A549 (cell line): ENCODE measurements around the gene IL3. TPM values are rescaled to one million over a fixed set of nuclear protein-coding genes. Genes with fewer than 3 reads are reported as not detected.

Experiments
- ATAC-seq, 2 experiments: fragments of 200-7000 bp in 1 of 2; fragments of >200 bp in 1 of 2; cut with Nextera tagmentation in 1 of 2; cut with Tn5 transposase in 1 of 2; 3 replicates each; pipeline versions ENCODE4 v1.8.0 to v1.9.1; 2018 to 2020; ENCODE audit warnings: mild to moderate bottlenecking in 1 of 2, moderate library complexity in 1 of 2
- CTCF ChIA-PET: fragments of 300-600 bp; sonication (Branson Sonifier 250); formaldehyde crosslinking; extraction: SDS; loops from one replicate; lab custom pipeline; 2021; ENCODE audit warnings: antibody characterized with exemption, inconsistent platforms; lab: Yijun Ruan, JAX
- POLR2A ChIA-PET: fragments of 350-600 bp; formaldehyde crosslinking; extraction: SDS; loops from one replicate; lab custom pipeline; 2021; ENCODE audit warnings: antibody characterized with exemption, inconsistent platforms; lab: Yijun Ruan, JAX
- DNase-seq, 2 experiments: peaks; one replicate each; pipeline versions ENCODE4 v3.0.0 to v3.0.0-alpha.2; 2011 to 2016; ENCODE audit warnings: low read depth in 1 of 2, low spot score in 1 of 2
- FAIRE-seq: peaks from 2 replicates; lab custom pipeline; 2011; peaks lifted over from hg19 to GRCh38; lab: Jason Lieb, UNC
- H3K27ac ChIP-seq, 2 experiments: fragments of >200 bp; sonication (Bioruptor Twin); formaldehyde crosslinking; 3 replicates each; pipeline ENCODE4 v1.5.1; 2016 to 2017
- H3K4me1 ChIP-seq: fragments of >200 bp; sonication (Bioruptor Twin); formaldehyde crosslinking; 3 replicates; pipeline ENCODE4 v1.6.1; 2016
- H3K4me2 ChIP-seq: fragments of >200 bp; sonication (Bioruptor Twin); formaldehyde crosslinking; 3 replicates; pipeline ENCODE4 v1.6.1; 2016
- H3K4me3 ChIP-seq: fragments of >200 bp; sonication (Bioruptor Twin); formaldehyde crosslinking; 3 replicates; pipeline ENCODE4 v1.5.1; 2016
- H3K9me3 ChIP-seq: fragments of >200 bp; sonication (Bioruptor Twin); formaldehyde crosslinking; 3 replicates; pipeline ENCODE4 v1.6.1; 2016
- CBX2 ChIP-seq: fragments of 200-600 bp; sonication (generic); IDR thresholded peaks from 2 replicates; pipeline ENCODE4 v1.6.1; 2016; ENCODE audit warnings: low read depth, mild to moderate bottlenecking, borderline replicate concordance
- CEBPB ChIP-seq, 2 experiments: fragments of >200 bp in 1 of 2; sonication (Bioruptor Twin) in 1 of 2; formaldehyde crosslinking in 1 of 2; IDR thresholded peaks; 2 replicates each; pipeline ENCODE4 v1.6.1; 2012 to 2016
- CHD4 ChIP-seq: fragments of 200-600 bp; sonication (generic); IDR thresholded peaks from 2 replicates; pipeline ENCODE4 v1.6.1; 2016; ENCODE audit warnings: antibody characterized with exemption, mild to moderate bottlenecking, borderline replicate concordance
- EHF ChIP-seq: fragments of 250-450 bp; sonication (Bioruptor Pico); IDR thresholded peaks from 2 replicates; pipeline ENCODE4 v1.5.0; 2020; ENCODE audit warnings: mild to moderate bottlenecking
- EHMT2 ChIP-seq: fragments of 200-600 bp; sonication (generic); IDR thresholded peaks from 2 replicates; pipeline ENCODE4 v1.6.1; 2016; ENCODE audit warnings: antibody characterized with exemption, low read depth, mild to moderate bottlenecking, moderate library complexity
- FOSB ChIP-seq: fragments of 250-450 bp; sonication (Bioruptor Pico); IDR thresholded peaks from 2 replicates; pipeline ENCODE4 v1.5.0; 2020; ENCODE audit warnings: mild to moderate bottlenecking, moderate library complexity
- GATA3 ChIP-seq: IDR thresholded peaks from 2 replicates; pipeline ENCODE4 v1.6.1; 2012; ENCODE audit warnings: borderline replicate concordance
- HDAC2 ChIP-seq: fragments of 200-600 bp; sonication (generic); IDR thresholded peaks from 2 replicates; pipeline ENCODE4 v1.6.1; 2016
- HOXA7 ChIP-seq: fragments of 250-450 bp; sonication (Bioruptor Pico); IDR thresholded peaks from 2 replicates; pipeline ENCODE4 v1.5.0; 2020; ENCODE audit warnings: mild to moderate bottlenecking, moderate library complexity
- MAFK ChIP-seq: fragments of 450-650 bp; IDR thresholded peaks from 2 replicates; pipeline ENCODE4 v1.6.1; 2014; ENCODE audit not compliant: partially characterized antibody
- MAX ChIP-seq: IDR thresholded peaks from 2 replicates; pipeline ENCODE4 v1.6.1; 2012
- NFE2L2 ChIP-seq: fragments of 150-350 bp; conservative IDR thresholded peaks from 2 replicates; pipeline ENCODE4 v1.6.1; 2014; ENCODE audit warnings: low read length
- PBX3 ChIP-seq: IDR thresholded peaks from 2 replicates; pipeline ENCODE4 v1.6.1; 2012
- REST ChIP-seq: fragments of 200-600 bp; sonication (generic); IDR thresholded peaks from 2 replicates; pipeline ENCODE4 v1.6.1; 2016; ENCODE audit warnings: antibody characterized with exemption, mild to moderate bottlenecking, moderate library complexity
- SMC3 ChIP-seq: fragments of >200 bp; sonication (Bioruptor Twin); formaldehyde crosslinking; IDR thresholded peaks from 3 replicates; pipeline ENCODE4 v1.6.1; 2018; ENCODE audit warnings: inconsistent platforms
- SREBF2 ChIP-seq: fragments of 450-650 bp; IDR thresholded peaks from 2 replicates; pipeline ENCODE4 v1.6.1; 2014; ENCODE audit warnings: mild to moderate bottlenecking, moderate library complexity
- USF2 ChIP-seq: fragments of 450-650 bp; IDR thresholded peaks from 2 replicates; pipeline ENCODE4 v1.6.1; 2014; ENCODE audit warnings: antibody characterized with exemption
- ZNF302 ChIP-seq: fragments of 250-450 bp; sonication (Bioruptor Pico); IDR thresholded peaks from 2 replicates; pipeline ENCODE4 v1.9.0; 2021; ENCODE audit warnings: inconsistent platforms, mild to moderate bottlenecking, moderate library complexity
- WGBS: methylation state at CpG from one replicate; pipeline ENCODE4 v1.1.6; 2017; ENCODE audit errors: missing lambda C conversion rate; 5-methylcytosine and 5-hydroxymethylcytosine counted together
- polyA plus RNA-seq, 4 experiments: library from polyadenylated mRNA; depleted of rRNA in 3 of 4; stranded (reverse); fragments of >200 nt; fragmentation: RNase III in 1 of 4; extraction: RNeasy Plus Mini Kit Qiagen cat#74134 plus additional on column Dnase treatment in 1 of 4; gene quantifications; 2 replicates in 3 of 4; 3 replicates in 1 of 4; pipeline ENCODE4 v1.2.3, GENCODE V29; 2011 to 2017

The IL3 gene
- polyA plus RNA-seq, 2 of the 4 experiments (the other 2 are of a cell fraction) = not detected

GRCh38 chr5:132058646-132059042 lies 1.8 kb upstream of the IL3 start:
- Histone ChIP-seq H3K9me3 (no peaks in the 10 kb centered on the region), H3K4me3 (no peak overlapping the region), H3K4me1 (no peaks in the 10 kb centered on the region), H3K27ac (no peak overlapping the region), H3K4me2 (no peak overlapping the region)
- no peak for FAIRE-seq
- POLR2A ChIA-PET = no interaction called here
- CTCF ChIA-PET = interaction anchor here (1.0 to 1.7 kb wide), 2 partner anchors 469 to 636 kb away, joined by 3 to 8 read pairs; no protein-coding TSS in a partner anchor
- ATAC-seq = no peak
- 45% methylated on average over 7 of the region's 7 CpGs for WGBS
- no peak for DNase-seq
- TF ChIP-seq MAX (no peak), EHMT2 (no peak), FOSB (no peak), EHF (CRISPR knock-in tag) (no peak), ZNF302 (CRISPR knock-in tag) (no peak), GATA3 (no peak), CHD4 (no peak), NFE2L2 (no peak), REST (no peak), CBX2 (no peak)

GRCh38 chr5:132059043-132059695 lies 1.3 kb upstream of the IL3 start:
- CTCF ChIA-PET = interaction anchor here (1.0 to 1.7 kb wide), 2 partner anchors 470 to 636 kb away, joined by 3 to 8 read pairs; no protein-coding TSS in a partner anchor
- no peak for TF ChIP-seq CEBPB (IDR thresholded peaks at IDR 0.05)
- no peak for TF ChIP-seq HDAC2
- peak; percentile 81 for TF ChIP-seq MAFK
- TF ChIP-seq, all 56 proteins: peak for 1
- Histone ChIP-seq H3K4me2 (no peak overlapping the region), H3K27ac (no peak overlapping the region), H3K9me3 (no peaks in the 10 kb centered on the region), H3K4me3 (no peak overlapping the region), H3K4me1 (no peaks in the 10 kb centered on the region)
- no peak for DNase-seq
- FAIRE-seq = no peak
- POLR2A ChIA-PET = no interaction called here
- 75% methylated on average over 9 of the region's 9 CpGs for WGBS
- ATAC-seq = no peak

- H3K4me2 ChIP-seq = no peak overlapping the region
- H3K4me1 ChIP-seq = no peaks in the 10 kb centered on the region
- H3K27ac ChIP-seq = no peak overlapping the region
- ATAC-seq = no peak
- ChIA-PET POLR2A (no interaction called here), CTCF (interaction anchor here (1.8 to 3.6 kb wide), 2 partner anchors 52 to 74 kb away, joined by 7 to 17 read pairs; no protein-coding TSS in a partner anchor)
- no peak for TF ChIP-seq USF2
- TF ChIP-seq EHF (CRISPR knock-in tag) = no peak
- TF ChIP-seq SREBF2 = no peak
- TF ChIP-seq PBX3 = no peak
- no peak for TF ChIP-seq HOXA7
- no peak for TF ChIP-seq SMC3
- no peak for FAIRE-seq
- H3K4me3 ChIP-seq = no peak overlapping the region
- no peaks in the 10 kb centered on the region for H3K9me3 ChIP-seq
- DNase-seq = no peak
- WGBS = 76% methylated on average over 13 of the region's 13 CpGs
These were observed 557 bp upstream of the IL3 start for GRCh38 chr5:132059696-132060500.
